Activated B cell treated with CpG ODN at 0.5 μM for 24 hours (primary cell): ENCODE results near the gene SCNM1. TPM values are rescaled to one million over a fixed set of nuclear protein-coding genes. Genes with fewer than 3 reads are reported as not detected.
"Not testable (repeated sequence)": the region's sequence is repeated elsewhere in the genome, so short reads cannot be mapped to it uniquely, and the experiment has no call there.

Experiments used
- ATAC-seq: fragments of 200-7000 bp; cut with Tn5 transposase; one replicate; pipeline ENCODE4 v1.10.0; 2021; ENCODE audit warnings: low read depth, mild to moderate bottlenecking, moderate library complexity
- CTCF ChIA-PET: fragments of 350-600 bp; sonication (Branson Sonifier 250); formaldehyde crosslinking; loops from one replicate; lab custom pipeline; 2021; ENCODE audit warnings: antibody characterized with exemption; lab: Charles Lee
- POLR2A ChIA-PET: fragments of 350-600 bp; sonication (Branson Sonifier 250); formaldehyde crosslinking; loops from one replicate; lab custom pipeline; 2021; ENCODE audit warnings: antibody characterized with exemption; lab: Charles Lee
- DNase-seq: peaks from one replicate; pipeline ENCODE4 v3.0.0; 2022
- H3K27ac Mint-ChIP-seq: one replicate; pipeline ENCODE4 v1.8.0; 2020; ENCODE audit warnings: mixed read lengths
- H3K27me3 Mint-ChIP-seq: one replicate; pipeline ENCODE4 v1.8.0; 2021; ENCODE audit warnings: mixed read lengths
- H3K36me3 Mint-ChIP-seq: one replicate; pipeline ENCODE4 v1.8.0; 2021; ENCODE audit warnings: low read depth, mixed read lengths
- H3K4me1 Mint-ChIP-seq: one replicate; pipeline ENCODE4 v1.8.0; 2021; ENCODE audit warnings: mixed read lengths
- H3K4me3 Mint-ChIP-seq: one replicate; pipeline ENCODE4 v1.8.0; 2020; ENCODE audit warnings: mild to moderate bottlenecking, mixed read lengths
- H3K9me3 Mint-ChIP-seq: one replicate; pipeline ENCODE4 v1.8.0; 2020; ENCODE audit warnings: mixed read lengths
- intact Hi-C: fragments of 100-400 bp; cut with micrococcal nuclease; formaldehyde crosslinking; loops from one replicate; pipeline ENCODE4 v1.15.1; 2024
- total RNA-seq: library from RNA; stranded (reverse); gene quantifications from 2 replicates; pipeline ENCODE4 v1.2.3, GENCODE V29; 2022
- TF ChIP-seq, protein P1 (sequence below): fragments of 200-600 bp; IDR thresholded peaks from one replicate; pipeline ENCODE4 v1.8.0; 2022; ENCODE audit warnings: antibody characterized with exemption, mild to moderate bottlenecking

The SCNM1 gene
- total RNA-seq, 1 donor from 2014 or later: 58.2 TPM

DNA sequence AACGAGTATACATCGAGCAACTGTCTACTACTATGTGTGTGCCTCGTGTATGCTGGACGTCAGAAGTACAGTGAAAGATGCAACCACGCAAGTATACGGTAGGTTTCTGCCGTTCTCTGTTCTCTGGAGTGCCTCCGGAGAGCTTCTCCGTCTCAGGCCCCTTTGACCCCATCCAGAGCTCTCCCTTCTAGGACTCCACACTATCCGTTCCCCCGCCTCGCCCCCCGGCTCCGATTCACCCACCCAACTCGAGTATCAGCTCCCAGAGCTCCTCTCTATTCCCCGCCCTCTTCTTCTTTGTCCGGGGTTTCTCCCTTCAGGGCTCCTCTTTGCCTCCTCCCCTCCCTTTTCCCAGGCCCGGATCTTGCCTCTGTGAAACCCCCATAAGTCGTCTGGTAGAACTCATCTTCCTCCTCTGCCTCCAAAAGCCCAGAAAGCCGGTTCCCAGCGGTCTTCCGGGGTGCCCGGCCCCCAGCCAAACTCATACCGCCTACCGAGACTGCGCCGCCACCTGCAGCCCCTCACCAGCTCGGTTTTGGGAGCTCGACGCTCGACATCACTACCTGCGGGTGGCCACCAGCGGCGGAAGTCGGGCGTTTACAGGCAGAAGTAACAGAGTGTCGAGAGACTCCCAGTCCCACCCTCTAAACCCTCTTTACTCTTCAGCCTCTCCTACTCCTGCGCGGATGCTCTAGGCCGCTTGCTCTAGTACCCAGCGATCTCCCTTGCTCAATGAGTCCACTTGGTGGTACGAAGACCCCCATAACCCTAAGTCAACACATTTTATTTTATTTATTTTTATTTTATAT lies 23.9 kb downstream of the SCNM1 start, which contains the start of gene VPS72:
Gene VPS72 (minus strand): TSS at position 561 of the 809 bp plus-strand sequence. CDS start 76 bp downstream, at position 485.
- no peaks in the 10 kb centered on the region for H3K9me3 Mint-ChIP-seq
- TF ChIP-seq, protein P1, sequence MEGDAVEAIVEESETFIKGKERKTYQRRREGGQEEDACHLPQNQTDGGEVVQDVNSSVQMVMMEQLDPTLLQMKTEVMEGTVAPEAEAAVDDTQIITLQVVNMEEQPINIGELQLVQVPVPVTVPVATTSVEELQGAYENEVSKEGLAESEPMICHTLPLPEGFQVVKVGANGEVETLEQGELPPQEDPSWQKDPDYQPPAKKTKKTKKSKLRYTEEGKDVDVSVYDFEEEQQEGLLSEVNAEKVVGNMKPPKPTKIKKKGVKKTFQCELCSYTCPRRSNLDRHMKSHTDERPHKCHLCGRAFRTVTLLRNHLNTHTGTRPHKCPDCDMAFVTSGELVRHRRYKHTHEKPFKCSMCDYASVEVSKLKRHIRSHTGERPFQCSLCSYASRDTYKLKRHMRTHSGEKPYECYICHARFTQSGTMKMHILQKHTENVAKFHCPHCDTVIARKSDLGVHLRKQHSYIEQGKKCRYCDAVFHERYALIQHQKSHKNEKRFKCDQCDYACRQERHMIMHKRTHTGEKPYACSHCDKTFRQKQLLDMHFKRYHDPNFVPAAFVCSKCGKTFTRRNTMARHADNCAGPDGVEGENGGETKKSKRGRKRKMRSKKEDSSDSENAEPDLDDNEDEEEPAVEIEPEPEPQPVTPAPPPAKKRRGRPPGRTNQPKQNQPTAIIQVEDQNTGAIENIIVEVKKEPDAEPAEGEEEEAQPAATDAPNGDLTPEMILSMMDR: no peak
- DNase-seq (peak; percentile 73), ATAC-seq (peak; percentile 93)
- ChIA-PET CTCF (interaction anchor here (0.7 to 1.2 kb wide), 4 partner anchors 62 to 150 kb away, joined by 3 to 5 read pairs (median 4); no protein-coding TSS in a partner anchor), POLR2A (interaction anchor here (0.5 to 2.2 kb wide), 36 partner anchors 9 to 1066 kb away, joined by 3 to 29 read pairs (median 5); partner anchors contain the start of genes CDC42SE1, ENSA, GABPB2 and LYSMD1)
- no peaks in the 10 kb centered on the region for H3K27me3 Mint-ChIP-seq
- peaks cover 34% of the 10 kb centered on the region for H3K4me1 Mint-ChIP-seq
- peak within 1 kb of the TSS; percentile 99 for H3K27ac Mint-ChIP-seq
- peak within 1 kb of the TSS; percentile 100 for H3K4me3 Mint-ChIP-seq
- intact Hi-C loops: loop anchor here (1.0 to 10.0 kb wide), 5 partner anchors 8 to 805 kb away; partner anchors contain the start of genes ARNT, PIP5K1A, RFX5 and S100A10
- peaks cover 18% of the 10 kb centered on the region for H3K36me3 Mint-ChIP-seq

DNA sequence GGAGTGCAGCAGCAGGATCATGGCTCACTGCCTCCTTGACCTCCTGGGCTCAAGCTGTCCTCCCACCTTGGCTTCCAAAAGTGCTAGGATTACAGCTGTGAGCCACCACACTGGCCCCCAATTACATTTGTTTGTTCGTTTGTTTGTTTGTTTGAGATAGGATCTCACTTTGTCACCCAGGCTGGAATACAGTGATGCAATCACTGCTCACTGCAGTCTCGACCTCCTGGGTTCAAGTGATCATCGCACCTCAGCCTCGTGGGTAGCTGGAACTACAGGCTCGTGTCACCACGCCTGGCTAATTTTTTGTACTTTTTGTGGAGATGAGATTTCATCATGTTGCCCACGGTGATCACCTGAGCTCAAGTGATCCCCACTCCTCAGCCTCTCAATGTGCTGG lies 26.1 kb downstream of the SCNM1 start:
- no peak for ATAC-seq
- Mint-ChIP-seq H3K4me1 (peaks cover 34% of the 10 kb centered on the region), H3K27ac (no peak overlapping the region), H3K36me3 (peaks cover 5% of the 10 kb centered on the region), H3K9me3 (no peaks in the 10 kb centered on the region), H3K27me3 (no peaks in the 10 kb centered on the region), H3K4me3 (no peak overlapping the region)
- no peak for DNase-seq
- TF ChIP-seq, protein P1: no peak
- CTCF ChIA-PET: no interaction called here
- POLR2A ChIA-PET: no interaction called here
- intact Hi-C loops: loop anchor here (10.0 kb wide), 1 partner anchor 803 kb away; the partner anchor contains the start of gene S100A10

DNA sequence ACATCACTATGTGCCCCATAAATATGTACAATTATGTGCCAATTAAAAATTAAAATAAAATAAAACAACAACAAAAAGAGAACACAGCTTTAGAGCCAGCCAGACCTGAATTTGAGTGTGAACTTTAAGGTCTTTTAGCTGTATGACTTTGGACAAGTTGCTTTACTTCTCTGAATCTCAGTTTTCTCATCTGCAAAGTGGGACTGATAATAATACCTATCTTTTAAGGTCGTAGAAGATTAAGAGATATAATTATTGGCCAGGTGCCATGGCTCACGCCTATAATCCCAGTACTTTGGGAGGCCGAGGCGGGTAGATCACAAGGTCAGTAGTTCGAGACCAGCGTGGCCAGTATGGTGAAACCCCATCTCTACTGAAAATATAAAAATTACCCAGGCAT lies 27.4 kb downstream of the SCNM1 start:
- H3K27ac Mint-ChIP-seq: no peak overlapping the region
- no peaks in the 10 kb centered on the region for H3K27me3 Mint-ChIP-seq
- CTCF ChIA-PET: interaction anchor here (1.6 kb wide), 1 partner anchor 58 kb away, joined by 4 read pairs; no protein-coding TSS in a partner anchor
- H3K4me1 Mint-ChIP-seq: peaks cover 34% of the 10 kb centered on the region
- TF ChIP-seq, protein P1: no peak
- intact Hi-C loops: loop anchor here (10.0 kb wide), 1 partner anchor 801 kb away; the partner anchor contains the start of gene S100A10
- DNase-seq (no peak), ATAC-seq (no peak)
- H3K9me3 Mint-ChIP-seq: no peaks in the 10 kb centered on the region
- peaks cover 8% of the 10 kb centered on the region for H3K36me3 Mint-ChIP-seq
- no peak overlapping the region for H3K4me3 Mint-ChIP-seq
- POLR2A ChIA-PET: interaction anchor here (0.6 kb wide), 1 partner anchor 89 kb away, joined by 3 read pairs; the partner anchor contains the start of gene ZNF687

DNA sequence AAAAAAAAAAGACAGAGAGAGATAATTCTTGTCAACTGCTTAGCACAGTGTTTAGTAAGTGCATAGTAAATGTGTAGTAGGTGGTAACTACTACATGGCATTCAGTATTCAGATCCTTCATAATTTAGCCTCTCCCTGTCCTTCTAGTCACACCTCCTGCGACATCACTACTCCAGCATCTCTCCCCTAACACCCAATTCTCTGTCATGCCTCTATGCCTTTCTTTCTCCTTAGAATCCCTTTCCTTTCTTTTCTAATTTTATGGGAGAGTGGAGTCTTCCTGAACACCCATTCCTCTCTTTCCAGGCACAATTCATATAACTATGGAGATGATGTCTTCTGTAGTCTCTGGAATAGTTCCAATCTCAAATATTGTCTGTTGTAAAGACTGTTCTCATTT lies 27.9 kb downstream of the SCNM1 start:
- POLR2A ChIA-PET: no interaction called here
- peaks cover 33% of the 10 kb centered on the region for H3K4me1 Mint-ChIP-seq
- no peak overlapping the region for H3K27ac Mint-ChIP-seq
- no peak overlapping the region for H3K4me3 Mint-ChIP-seq
- peaks cover 13% of the 10 kb centered on the region for H3K36me3 Mint-ChIP-seq
- ATAC-seq: no peak
- CTCF ChIA-PET: interaction anchor here (1.6 kb wide), 1 partner anchor 58 kb away, joined by 4 read pairs; no protein-coding TSS in a partner anchor
- TF ChIP-seq, protein P1: no peak
- H3K9me3 Mint-ChIP-seq: no peaks in the 10 kb centered on the region
- intact Hi-C loops: loop anchor here (10.0 kb wide), 1 partner anchor 801 kb away; the partner anchor contains the start of gene S100A10
- no peaks in the 10 kb centered on the region for H3K27me3 Mint-ChIP-seq
- DNase-seq: no peak

DNA sequence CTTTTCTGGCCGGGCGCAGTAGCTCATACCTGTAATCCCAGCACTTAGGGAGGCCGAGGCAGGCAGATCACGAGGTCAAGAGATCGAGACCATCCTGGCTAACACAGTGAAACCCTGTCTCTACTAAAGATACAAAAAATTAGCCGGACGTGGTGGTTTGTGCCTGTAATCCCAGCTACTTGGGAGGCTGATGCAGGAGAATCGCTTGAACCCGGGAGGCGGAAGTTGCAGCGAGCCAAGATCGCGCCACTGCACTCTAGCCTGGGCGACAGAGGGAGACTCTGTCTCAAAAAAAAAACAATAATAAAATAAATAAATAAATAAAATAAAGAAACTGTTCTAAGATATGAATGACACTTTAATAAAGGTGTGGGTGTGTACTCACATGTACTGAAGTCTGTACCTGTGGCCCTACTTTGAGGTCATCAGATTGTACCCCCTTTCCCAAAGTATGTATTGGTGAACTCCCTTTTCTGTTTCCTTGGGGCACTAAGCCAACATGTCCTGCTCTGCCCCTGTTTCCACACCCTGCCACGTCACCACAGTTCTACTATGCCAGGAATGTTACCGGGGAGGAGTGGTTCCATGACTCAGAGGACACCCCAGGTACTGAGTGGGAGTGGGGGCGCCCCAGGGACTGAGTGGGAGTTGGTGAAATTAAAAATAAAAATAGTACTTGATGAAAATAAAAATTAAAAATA lies 29.1 kb downstream of the SCNM1 start:
- not testable (repeated sequence) for H3K27ac Mint-ChIP-seq, H3K27me3 Mint-ChIP-seq, H3K4me3 Mint-ChIP-seq, DNase-seq, ATAC-seq, H3K9me3 Mint-ChIP-seq
- CTCF ChIA-PET: interaction anchor here (1.3 to 2.1 kb wide), 3 partner anchors 57 to 146 kb away, joined by 3 to 10 read pairs (median 4); no protein-coding TSS in a partner anchor
- Mint-ChIP-seq H3K36me3 (peaks cover 16% of the 10 kb centered on the region), H3K4me1 (peaks cover 33% of the 10 kb centered on the region)
- POLR2A ChIA-PET: interaction anchor here (0.5 to 0.7 kb wide), 5 partner anchors 25 to 855 kb away, joined by 3 to 10 read pairs (median 3); partner anchors contain the start of gene PSMB4
- intact Hi-C loops: loop anchor here (5.0 to 10.0 kb wide), 2 partner anchors 642 to 800 kb away; partner anchors contain the start of genes C2CD4D and S100A10
